NCI-H510A treated with DMSO at 0.1 percent for 48 hours (cell line): Measurements from ENCODE around the gene ESR1.
"Not testable (repeated sequence)": the region's sequence is repeated elsewhere in the genome, so short reads cannot be mapped to it uniquely, and the experiment has no call there.

ENCODE experiments used
- DNase-seq: peaks from one replicate; lab custom pipeline; 2025; lab: John Stamatoyannopoulos, UW

ESR1 gene

DNA sequence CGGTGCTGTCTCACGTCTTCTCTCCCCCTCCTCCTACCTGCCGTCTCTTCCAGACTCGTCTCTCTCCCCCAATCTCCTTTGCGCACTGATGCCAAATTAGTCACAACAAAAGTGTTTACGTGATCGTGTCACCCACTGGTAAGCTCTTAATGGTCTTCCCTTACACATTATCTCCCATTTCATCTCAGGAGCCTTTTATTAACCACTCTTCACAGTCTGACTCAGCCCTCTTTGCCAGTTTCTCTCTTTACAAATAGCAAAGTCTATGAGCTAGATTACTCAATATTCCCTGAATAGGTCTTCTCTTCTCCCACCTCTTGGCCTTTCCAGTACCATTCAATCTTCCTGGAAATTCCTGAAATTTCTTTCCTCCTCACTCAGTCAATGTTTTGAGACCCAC is 247.0 kb downstream of the ESR1 start:
- no peak for DNase-seq

DNA sequence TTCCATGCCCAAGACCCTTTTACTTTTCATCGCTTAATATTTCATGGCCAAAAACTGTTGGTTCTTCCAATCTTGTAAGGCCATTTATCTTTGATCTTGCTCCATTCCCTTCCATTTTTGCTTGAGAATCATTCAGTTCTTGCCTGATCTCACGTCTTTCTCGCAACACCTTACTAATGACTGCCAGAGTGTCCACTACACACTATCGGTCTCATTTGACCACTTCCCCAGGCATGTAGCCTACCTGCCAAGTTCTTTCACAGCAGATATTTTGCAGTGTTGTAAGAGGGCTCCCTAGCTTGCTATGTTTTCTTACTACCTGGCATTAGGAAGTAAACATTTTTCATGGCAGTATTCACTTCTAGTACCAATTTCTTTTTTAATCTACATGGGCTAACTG is 248.0 kb downstream of the ESR1 start:
- no peak for DNase-seq

DNA sequence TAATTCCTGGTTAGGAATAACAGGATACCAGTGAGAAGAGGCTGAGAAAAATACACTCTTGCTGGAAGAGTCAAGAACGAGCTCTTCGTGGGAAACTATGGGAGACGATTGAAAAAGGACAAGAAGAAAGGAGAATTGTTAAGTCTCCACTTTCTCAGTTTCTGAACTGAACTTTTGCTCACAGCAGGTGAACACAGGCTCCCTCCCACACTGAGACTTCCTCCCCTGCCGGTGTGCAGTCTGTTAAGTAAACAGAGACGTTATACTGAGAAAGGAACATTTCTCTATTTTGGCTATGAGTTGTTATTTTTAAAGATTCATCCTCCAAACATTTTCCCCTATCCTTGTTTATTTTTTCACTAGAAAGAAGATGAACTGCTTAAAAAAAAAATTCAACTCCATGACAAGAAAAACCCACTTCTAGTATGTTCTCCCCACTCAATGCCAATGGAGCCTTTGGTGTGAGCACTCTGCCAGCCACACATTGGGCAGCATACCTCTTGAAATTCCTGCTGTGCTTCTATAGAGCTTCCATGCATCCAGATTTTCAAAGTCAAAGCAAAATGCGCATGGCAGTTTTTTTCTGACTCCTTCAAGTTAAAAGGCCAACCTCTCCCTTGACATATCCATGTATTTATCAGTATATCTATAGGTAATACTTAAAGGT is 250.5 kb downstream of the ESR1 start:
- no peak for DNase-seq

DNA sequence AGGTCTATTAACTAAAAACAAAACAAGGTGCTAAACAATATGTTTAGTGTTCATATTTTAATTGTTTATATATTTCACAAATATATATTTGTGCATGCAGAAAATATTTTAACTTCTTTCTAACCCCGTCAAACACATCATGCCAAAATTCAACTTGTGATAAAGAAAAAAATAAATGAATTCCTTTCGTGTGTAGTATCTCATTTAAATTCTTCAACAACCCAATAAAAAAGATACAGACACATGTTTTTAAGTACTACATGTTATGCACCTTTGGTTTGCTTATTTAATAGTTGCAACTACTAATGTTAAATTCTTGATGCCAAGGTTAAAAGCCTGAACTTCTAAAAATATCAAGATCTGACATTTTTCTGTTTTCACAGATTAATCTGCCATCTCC is 252.4 kb downstream of the ESR1 start:
- DNase-seq: no peak

DNA sequence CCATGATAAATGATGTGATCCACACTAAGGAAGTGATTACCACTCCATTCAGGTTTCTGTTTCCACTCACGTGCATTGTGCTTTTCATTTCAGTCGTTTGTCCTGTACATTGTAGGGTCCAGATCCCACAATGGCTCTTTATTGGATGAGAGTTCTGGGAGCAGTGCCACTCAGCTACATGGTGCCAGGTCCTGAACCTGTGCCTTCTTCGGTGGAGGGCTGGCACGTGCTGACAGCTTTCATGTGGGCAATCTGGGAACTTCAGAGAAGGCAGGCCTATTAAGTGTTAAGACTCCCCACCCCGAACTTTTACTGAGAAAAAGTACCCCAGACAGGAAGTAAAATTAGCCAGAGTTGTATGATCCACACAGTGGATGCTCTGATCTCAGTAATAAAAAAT is 255.0 kb downstream of the ESR1 start:
- DNase-seq: no peak

DNA sequence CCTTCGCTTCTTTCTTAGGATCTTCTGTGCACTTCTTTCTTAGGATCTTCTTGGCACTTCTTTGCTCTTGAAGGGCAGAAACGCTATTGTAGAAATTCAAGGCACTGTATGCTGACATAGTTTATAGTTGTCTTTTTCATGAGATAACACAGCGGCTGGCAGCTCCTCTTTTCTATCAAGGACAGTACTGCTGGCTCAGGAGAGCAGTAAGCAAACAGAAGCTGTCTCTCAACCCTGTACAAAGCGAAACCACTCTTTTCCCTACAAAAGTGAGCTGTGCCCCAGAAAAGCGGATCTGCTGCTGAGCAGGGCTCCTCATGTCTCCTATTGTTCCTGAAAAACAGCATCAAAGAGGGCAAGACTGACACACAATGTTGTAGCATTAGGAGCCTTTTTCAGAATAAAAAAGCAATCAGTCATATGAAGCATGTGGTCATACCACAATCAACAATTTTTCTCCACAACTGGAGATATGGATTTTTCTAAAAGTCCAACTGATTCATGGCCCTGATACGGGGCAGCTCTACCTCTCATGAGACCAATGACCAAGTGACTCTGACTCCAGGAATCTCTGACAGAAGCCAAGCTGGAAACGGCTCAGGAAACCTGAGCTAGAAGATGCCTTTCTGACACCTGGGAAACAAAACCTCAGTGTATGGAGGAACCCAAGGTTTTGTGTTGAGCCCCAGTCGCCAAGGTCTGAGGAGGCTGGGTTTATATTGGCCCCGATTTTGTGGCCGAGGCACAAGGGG is 255.9 kb downstream of the ESR1 start:
- DNase-seq: no peak

DNA sequence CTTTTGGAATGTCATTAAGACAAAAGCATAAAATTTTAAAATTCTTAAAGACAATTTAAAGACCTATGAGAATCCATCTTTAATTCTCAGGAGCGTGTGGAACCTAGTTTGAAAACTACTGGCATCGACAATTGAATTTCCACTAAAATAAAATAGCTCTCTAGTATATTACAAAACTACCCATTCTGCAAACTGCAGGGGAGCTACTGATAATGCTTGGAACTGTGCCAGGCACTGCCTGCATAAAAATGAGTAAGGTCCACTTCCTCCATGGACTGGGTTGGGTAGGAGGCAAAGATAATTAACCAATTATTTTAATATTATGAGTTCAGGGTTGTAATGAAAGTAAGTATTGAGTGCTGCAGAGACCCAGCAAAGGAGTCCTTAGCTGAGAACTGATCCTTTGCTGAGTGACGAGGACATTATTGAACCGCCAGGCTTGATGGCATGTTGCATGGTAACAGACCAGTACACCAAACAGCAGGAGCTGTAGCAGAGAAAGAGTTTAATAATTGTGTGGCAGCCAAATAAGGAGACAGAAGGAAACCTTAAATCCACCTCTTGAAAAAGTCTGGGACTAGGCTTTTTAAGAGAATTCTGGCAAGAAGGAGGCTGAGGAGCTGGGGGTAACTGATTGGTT is 261.3 kb downstream of the ESR1 start:
- DNase-seq: no peak

DNA sequence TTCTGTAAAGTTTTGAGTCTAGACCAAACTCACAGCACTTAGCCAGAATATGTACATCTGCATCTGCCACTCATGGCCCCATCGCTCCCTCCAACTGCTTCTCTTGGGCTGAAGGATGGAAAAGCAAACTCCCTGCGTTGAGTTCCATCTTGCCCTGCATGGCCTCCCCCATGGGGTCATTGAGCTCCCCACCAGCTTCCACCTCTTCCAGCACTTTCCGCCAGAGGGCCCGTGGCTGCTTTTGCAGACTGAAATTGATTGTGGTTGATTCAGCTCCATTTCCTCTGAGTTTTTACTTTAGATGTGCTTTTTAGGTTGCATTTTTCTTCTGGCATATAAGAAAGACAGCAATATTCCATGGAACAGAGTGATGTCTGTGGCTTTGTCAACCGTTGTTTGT is 263.1 kb downstream of the ESR1 start:
- no peak for DNase-seq

DNA sequence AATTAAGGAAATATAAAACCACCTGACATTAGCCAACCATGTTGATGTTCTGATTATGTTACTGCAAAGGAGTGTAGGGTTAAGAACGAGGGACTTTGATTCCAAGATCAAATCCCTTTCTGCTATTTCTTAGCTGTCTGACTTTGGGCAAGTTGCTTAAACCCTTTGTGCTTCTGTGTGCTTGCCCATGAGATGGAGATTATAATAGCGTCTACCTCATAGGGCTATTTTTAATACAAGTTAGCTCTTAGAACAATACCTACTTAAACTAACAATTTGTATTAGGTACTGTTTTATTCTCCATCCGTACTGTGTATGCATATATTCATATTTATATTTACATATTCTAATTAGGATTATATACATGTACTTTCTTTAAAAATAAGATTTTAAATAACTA is 263.8 kb downstream of the ESR1 start:
- no peak for DNase-seq

DNA sequence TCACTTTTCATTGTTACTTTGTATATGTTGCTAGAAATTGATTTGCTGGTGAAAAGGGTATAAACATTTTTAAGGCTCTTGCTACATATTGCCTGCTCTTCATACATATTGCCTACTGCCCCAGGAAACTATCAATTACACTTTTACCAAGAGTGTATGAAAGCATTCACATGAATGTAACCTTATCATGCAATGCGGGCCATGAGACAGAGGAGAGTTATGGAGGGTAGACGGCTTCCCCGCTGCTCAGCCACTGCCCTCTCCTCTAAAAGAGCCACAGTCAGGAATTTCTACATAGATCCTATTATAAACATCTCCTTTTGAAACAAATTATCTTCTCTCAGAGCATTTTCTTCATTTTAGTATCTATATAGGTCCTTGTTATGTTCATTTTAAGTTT is 264.4 kb downstream of the ESR1 start:
- DNase-seq: no peak

DNA sequence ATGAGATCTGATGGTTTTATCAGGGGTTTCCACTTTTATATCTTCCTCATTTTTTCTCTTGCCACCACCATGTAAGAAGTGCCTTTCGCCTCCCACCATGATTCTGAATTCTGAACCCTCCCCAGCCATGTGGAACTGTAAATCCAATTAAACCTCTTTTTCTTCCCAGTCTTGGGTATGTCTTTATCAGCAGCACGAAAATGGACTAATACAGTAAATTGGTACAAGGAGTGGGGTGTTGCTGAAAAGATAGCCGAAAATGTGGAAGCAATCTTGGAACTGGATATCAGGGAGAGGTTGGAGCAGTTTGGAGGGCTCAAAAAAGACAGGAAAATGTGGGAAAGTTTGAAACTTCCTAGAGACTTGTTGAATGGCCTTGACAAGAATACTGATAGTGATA is 268.8 kb downstream of the ESR1 start:
- DNase-seq: not testable (repeated sequence)

DNA sequence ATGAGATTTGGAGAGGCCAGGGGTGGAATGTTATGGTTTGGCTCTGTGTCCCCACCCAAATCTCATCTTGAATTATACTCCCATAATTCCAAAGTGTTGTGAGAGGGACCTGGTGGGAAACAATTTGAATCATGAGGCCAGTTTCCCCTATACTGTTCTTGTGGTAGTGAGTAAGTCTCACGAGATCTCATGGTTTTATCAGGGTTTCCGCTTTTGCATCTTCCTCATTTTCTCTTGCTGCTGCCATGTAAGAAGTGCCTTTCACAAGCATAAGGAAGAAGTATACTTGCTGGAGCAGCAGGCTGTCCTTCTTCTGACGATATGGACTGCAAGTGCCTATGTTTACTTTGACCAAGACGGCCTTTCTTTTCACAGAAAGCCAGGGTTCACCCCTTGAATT is 270.5 kb downstream of the ESR1 start:
- DNase-seq: no peak

DNA sequence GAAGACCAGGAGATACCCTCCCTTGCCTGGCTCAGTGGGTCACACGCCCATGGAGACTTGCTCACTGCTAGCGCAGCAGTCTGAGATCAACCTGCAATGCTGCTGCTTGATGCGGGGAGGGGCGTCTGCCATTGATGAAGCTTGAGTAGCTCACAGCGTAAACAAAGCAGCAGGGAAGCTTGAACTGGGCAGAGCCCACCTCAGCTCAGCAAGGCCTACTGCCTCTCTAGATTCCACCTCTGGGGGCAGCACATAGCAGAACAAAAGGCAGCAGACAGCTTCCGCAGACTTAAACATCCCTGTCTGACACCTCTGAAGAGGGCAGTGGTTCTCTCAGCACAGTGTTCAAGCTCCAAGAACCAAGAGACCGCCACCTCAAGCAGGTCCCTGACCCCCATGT is 271.3 kb downstream of the ESR1 start:
- DNase-seq: no peak

DNA sequence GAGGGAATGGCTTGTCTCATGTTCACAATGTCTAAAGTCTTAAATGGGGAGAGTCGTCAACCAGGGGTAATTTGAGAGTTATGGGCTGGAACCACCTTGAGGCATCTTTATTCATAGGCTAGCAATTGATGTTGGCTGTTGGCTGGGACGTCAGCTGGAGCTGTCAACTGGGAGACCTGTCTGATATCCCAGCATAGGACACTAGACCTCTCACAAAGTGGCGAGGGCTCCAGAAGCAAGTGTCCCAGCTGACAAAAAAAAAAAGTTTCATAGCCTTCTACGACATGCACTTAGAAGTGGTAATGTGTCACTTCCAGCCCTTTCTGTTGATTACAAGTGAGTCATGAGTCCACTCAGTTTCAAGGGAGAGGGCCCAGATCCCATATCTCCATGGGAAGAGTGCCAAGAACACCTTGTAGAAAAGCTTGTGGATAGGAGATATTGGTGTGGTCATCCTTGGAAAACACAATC is 278.0 kb downstream of the ESR1 start:
- no peak for DNase-seq

DNA sequence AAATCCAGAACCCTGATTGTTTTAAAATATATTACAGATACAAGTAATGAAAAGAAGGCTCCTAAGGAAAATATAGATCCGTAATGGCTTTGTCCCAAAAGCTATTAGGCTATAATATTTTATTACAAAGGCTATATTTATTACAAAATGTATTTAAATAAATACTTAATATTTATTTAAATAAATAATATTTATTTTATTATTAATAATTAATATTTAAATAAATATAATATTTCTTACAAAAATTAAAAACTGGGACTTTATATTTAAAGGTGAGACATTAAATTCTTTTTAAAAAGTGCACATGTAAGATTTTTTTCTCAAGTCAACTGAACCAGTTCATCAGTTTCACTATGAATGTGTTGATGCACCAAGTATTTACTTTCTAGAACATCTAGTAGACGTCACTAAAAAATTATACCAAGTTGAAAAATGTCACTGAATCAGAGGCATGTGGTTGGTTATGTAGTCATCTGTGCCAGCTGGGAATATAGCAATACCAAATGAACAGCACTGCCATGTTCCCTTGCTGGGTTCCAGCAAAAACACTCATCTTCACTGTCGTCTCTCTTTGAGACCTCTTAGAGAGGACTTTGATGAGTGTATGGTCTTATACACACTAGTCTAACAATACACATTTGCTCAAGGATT is 278.9 kb downstream of the ESR1 start:
- no peak for DNase-seq

DNA sequence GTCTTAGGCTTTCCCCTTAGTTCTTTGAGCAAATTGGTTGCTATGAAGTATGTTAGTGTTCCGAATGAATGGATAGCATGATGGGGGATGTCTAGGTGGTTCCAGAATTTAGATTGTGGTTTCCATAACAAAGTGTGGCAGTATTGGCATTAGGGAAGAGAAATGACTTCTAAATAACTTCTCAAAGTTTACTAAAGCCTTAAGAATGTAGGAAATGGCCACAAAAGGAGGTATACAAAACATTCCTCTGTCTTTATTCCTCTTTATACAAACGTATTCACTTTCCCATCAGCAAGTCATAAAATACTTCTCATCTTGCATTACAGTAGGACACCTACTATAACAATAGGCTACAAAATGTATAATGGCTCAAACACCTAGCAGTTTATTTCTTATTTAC is 279.6 kb downstream of the ESR1 start:
- no peak for DNase-seq

DNA sequence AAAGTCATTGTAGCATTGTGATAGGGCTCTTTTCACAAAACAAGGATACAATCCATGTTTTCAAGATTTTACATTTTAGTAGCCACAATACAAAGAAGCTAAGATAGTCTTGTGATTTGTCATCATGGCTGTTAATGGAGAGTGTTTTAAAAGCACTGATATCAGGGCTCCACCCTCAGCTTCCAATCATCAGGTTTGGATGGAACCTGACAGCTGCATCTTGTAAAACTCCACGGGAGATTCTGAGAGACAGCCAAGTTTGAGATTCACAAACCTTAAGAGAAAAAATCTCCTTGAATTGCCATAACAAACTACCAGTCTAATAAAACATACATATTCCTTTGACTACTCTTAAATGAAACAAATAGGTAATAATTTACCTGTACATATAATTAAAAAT is 280.2 kb downstream of the ESR1 start:
- DNase-seq: no peak

DNA sequence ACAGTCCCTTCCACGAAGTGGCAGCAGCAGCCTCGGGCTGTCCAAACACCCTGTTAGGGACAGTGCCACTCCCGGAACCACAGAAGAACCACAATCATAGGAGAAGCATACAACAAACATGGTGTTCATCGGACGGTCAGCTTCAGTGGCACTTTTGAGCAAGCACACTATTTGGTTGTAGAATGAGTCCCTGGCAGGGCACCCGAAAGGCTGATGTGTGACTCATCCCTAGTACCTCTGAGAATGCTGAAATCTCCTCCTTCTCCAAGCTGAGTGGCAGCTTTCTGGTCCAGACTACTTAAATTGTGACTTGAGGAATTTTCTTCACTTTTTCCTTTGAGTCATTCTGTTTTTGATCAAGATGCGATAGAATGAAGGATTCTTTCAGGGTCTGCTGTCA is 282.5 kb downstream of the ESR1 start:
- no peak for DNase-seq

DNA sequence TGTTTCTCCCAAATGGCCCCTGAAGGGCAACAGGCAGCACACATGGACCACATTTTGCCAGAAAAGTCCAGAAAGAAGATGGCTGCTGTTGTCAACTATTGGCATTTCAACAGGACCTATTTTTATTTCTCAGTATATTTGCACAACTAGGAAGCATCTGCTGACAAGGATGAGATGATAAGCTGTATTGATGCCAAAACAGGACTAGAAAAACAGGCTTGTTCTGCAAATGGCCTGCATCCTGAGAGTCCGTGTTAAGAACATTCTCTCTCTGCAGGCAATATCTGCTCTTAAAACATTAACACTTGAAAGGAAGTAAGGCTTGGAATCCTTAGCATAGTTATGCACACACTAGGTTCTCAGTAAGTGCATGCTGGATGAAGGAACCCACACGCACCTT is 283.7 kb downstream of the ESR1 start:
- DNase-seq: no peak

DNA sequence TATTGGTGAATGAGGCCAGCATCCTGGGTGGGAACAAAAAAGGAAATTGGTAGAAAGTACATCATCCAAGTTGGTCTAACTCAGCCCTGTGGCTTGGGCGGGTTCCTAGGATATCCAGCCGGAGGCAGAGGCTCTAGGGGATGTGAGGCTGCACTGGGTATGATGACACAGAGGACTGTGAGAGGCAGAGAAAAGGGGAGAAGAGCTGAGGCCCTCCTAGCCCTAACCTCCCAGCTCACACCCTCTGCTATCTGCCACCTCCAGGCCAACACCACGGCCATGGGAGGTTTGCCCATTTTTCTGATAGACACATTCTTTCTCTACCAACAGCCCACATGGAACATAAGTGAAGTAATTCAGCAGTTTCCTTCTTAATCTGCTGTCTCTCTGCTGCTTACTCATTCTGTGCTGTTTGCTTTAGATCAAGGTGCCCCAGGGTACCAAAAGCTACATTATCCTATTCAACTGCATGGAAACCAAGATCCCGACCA is 284.4 kb downstream of the ESR1 start:
- no peak for DNase-seq

DNA sequence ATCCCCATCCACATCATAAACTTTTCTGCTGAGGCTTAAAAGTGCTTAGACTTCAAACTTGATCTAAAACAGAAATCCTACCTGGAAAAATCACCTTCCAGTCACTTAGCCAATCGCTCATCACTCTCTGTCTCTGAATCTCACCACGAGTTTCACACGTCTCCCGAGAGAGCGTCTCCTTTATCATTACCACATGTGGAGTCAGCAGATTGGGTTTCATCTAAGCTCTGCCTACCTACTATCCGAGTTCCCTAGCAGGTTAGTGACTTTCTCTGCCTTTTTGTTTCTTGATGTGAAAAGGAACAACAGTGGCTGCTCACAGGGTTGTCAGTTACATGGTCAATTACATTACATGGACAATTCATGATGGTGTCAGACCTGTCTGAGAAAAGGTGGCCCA is 286.2 kb downstream of the ESR1 start:
- no peak for DNase-seq

DNA sequence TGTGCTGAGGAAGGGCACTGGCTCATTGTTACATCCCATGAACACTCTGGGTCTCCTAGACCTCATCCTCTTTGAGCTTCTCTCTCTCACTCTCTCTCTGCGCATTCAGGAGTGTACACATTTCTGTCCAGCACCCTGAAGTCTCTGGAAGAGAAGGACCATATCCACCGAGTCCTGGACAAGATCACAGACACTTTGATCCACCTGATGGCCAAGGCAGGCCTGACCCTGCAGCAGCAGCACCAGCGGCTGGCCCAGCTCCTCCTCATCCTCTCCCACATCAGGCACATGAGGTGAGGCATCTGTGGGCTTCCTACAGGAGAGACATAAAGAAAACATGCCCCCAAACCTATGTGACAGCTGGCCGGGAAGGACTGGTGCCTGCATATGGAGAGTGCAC is 286.8 kb downstream of the ESR1 start:
- no peak for DNase-seq
